Measurements from ENCODE around the gene HAPLN2. TPM values are rescaled to one million over a fixed set of nuclear protein-coding genes. Genes with fewer than 3 reads are reported as not detected.

HAPLN2 gene
- total RNA-seq, 1 donor from 2014 or later = not detected

DNA sequence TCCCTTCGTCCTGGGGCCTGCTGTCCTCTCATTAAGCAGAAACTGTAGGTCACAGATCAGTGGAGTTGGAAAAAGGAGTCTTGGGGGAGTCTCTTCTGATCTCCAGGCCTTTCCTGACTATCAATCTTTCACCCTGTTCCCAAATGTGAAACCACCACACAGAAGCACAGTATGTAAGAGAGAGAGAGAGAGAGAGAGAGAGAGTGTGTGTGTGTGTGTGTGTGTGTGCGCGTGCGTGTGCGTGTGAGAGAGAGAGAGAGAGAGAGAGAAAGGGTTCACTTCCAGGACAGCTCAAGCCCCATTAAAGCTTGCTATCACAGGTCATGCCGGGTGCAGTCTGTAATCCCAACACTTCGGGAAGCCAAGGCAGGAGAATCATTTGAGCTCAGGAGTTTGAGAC, 41.2 kb upstream of the HAPLN2 start:
- TF ChIP-seq, protein P1, sequence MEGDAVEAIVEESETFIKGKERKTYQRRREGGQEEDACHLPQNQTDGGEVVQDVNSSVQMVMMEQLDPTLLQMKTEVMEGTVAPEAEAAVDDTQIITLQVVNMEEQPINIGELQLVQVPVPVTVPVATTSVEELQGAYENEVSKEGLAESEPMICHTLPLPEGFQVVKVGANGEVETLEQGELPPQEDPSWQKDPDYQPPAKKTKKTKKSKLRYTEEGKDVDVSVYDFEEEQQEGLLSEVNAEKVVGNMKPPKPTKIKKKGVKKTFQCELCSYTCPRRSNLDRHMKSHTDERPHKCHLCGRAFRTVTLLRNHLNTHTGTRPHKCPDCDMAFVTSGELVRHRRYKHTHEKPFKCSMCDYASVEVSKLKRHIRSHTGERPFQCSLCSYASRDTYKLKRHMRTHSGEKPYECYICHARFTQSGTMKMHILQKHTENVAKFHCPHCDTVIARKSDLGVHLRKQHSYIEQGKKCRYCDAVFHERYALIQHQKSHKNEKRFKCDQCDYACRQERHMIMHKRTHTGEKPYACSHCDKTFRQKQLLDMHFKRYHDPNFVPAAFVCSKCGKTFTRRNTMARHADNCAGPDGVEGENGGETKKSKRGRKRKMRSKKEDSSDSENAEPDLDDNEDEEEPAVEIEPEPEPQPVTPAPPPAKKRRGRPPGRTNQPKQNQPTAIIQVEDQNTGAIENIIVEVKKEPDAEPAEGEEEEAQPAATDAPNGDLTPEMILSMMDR (conservative IDR thresholded peaks at IDR 0.05; ENCODE audit: low read depth, low read length) = no peak
- DNase-seq (ENCODE audit: low read depth) = no peak
- H3K4me3 ChIP-seq (ENCODE audit: low read depth, low read length) = no peak overlapping the region

DNA sequence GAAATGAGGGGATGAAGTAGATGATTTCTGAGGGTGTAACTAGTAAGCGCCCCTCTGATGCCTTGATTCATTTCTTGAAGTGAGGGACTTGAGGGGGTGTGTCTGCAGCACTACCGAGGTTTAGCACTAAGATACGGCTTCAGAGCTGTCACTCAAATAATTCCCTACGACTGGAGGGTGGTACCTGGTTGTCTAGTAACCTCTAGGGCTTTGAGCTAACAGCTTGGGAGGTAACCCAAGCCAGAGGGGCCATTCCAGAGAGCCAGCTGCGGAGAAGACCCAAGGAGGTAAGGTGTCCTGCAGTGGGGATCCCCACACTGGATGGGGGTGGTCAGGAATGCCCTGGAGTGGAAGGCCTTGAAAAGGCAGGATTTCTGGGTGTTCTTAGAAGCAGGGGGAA, 39.7 kb upstream of the HAPLN2 start, which contains the start of gene TTC24:
Gene TTC24, plus strand, starts transcription at position 252 of the 400 bp plus-strand sequence. CDS start 1,642 bp downstream, outside the sequence.
- H3K4me3 ChIP-seq (ENCODE audit: low read depth, low read length) = no peak within 1 kb of the TSS
- DNase-seq (ENCODE audit: low read depth) = no peak
- TF ChIP-seq, protein P1 (conservative IDR thresholded peaks at IDR 0.05; ENCODE audit: low read depth, low read length) = no peak

DNA sequence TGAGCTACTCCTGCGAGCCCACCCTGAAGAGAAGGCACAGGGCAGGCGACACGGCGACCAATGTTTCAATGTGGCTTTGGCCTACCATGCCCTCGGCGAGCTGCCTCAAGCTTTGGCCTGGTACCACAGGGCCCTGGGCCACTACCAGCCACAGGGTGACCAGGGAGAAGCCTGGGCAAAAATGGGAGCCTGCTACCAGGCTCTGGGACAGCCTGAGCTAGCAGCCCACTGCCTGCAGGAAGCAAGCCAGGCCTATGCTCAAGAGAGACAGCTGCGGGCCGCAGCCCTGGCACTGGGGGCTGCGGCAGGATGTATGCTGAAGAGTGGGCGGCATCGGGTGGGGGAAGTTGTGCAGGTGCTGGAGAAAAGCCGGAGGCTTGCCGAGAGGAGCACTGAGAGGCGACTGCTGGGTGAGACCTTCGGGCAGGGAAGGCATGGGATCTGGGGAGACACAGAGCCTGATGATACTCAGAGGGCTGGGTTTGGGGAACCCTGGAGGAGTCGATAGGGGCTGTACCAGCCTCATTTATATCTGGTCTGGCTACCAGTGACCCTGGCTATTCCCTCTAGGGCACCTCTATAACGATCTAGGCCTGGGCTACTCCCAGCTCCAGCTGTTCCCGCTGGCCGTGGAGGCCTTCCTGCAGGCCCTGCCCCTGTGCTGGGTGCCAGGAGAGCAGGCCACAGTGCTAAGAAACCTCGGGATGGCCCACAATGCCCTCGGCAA, 37.4 kb upstream of the HAPLN2 start:
- no peak overlapping the region for H3K4me3 ChIP-seq (ENCODE audit: low read depth, low read length)
- DNase-seq (ENCODE audit: low read depth) = no peak
- TF ChIP-seq, protein P1 (conservative IDR thresholded peaks at IDR 0.05; ENCODE audit: low read depth, low read length) = no peak

DNA sequence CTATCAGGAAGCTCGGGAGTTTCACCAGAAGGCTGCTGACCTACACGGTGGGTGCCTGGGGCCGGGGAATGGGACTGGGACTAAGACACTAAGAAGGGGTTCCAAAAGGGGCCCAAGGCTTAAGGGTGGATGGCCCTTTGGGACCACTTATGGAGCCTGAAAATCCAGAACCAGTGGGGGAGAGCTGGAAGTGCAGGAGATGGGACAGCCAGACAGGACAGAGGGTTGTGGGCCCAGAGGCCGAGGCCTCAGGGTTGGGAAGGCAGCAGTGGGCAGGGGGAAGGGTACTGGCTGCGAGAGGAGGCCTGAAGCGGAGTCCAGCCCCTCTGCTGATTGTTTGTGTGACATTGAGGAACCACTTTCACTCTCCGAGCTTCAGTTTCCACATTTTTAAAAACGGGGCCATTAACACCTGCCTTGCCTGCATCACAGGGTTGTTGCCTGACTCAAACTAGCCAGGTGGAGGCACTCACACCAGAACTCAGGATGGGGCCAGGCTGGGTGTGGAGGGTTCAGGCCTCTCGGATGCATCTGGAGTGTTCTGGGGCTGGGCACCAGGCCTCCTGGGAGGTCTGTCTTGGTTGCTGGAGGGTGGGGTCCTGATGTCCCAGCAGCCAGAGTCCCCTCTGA, 36.7 kb upstream of the HAPLN2 start:
- TF ChIP-seq, protein P1 (conservative IDR thresholded peaks at IDR 0.05; ENCODE audit: low read depth, low read length) = no peak
- H3K4me3 ChIP-seq (ENCODE audit: low read depth, low read length) = no peak overlapping the region
- no peak for DNase-seq (ENCODE audit: low read depth)

DNA sequence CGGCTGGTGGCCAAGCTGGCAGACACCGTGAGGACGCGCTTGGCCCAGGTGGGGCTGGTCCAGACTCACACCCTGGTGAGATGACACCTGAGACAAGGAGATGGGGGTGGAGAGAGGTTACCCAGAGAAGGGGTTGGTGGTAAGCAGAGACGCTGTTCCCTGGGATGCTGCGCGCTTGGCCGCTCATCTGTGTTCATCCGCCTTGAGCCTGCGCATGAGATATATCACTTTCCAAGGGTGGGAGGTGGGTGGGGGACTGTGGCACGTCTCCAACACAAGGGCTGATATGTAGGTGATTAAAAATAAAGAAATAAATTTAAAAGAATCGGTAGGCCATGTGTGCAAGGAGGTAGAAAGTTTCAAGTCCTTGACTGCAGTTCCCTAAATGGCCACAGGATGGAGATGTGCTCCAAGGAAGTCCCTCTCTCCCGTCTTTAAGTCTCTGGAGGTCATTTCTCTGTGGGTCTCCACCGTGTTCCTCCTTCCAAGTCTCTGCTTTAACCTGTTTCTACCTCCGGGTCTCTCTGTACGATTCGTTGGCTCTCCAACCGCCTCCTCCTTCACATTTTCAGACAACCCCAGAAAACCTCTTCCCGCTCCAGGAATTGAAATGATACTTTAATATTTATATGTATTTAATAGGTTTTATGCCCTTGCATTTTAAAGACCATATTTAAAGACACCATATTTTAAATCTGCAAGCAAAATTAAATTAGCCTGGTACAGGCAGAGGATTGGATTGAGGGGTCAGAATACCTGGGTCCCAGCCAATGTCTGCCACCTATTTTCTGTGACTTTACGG, 35.2 kb upstream of the HAPLN2 start:
- H3K4me3 ChIP-seq (ENCODE audit: low read depth, low read length) = no peak overlapping the region
- TF ChIP-seq, protein P1 (conservative IDR thresholded peaks at IDR 0.05; ENCODE audit: low read depth, low read length) = peak; percentile 92
- DNase-seq (ENCODE audit: low read depth) = peak; percentile 53

DNA sequence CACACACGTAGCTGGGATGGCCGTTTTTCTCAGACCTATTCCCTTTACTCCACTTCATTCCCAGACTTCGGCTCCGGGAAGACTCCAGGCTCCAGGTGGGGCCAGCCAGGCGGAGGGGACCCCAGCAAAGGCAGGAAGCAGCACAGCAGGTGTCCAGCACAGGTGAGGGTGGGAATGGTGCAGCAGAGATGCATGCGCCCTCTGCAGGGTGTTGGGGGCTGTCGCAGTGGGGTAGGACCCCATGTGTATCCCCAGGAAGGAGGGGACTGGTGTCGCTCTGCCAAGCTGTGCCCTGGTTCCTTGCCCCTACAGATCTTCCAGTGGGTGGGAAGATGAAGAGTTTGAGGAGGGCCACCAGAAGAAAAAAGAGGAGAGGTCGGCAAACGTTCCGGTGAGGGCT, 34.4 kb upstream of the HAPLN2 start:
- DNase-seq (ENCODE audit: low read depth) = no peak
- TF ChIP-seq, protein P1 (conservative IDR thresholded peaks at IDR 0.05; ENCODE audit: low read depth, low read length) = peak; percentile 28
- H3K4me3 ChIP-seq (ENCODE audit: low read depth, low read length) = no peak overlapping the region
